ENCODE data around the gene OR6J1.
"Not testable (repeated sequence)": the region's sequence is repeated elsewhere in the genome, so short reads cannot be mapped to it uniquely, and the experiment has no call there.

The OR6J1 gene

DNA sequence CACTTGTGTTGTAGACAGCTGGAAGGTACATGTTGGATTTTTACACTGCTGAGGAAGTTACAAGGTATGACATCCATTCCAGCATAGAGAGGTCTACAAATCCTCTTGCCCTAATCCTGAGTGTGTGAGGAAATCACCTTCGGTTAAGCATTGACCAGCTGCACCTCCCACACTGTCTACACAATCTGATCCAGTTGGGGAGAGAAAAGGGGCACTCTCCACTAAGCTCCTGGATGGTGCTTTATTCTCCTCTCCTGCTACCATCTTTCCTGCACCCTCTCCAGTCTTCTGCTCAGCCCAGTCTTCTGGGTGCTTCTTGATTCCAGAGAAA is at the start of gene OR6J1:
OR6J1 (minus strand) TSS at position 48 of the 331 bp plus-strand sequence. CDS start 9,541 bp downstream, outside the sequence.
- no peak for DNase-seq (ENCODE audit: low spot score)

DNA sequence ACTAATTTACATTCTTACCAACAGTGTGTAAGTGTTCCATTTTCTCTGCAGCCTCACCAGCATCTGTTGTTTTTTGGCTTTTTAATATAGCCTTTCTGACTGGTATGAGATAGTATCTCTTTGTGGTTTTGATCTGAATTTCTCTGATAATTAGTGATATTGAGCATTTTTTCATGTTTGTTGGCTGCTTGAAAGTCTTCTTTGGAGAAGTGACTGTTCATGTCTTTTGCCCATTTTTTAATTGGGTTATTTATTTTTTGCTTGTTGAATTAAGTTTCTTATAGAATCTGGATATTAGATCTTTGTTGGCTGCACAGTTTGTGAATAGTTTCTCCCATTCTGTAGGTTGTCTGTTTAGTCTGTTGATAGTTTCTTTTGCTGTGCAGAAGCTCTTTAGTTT is 48.0 kb upstream of the OR6J1 start:
- DNase-seq (ENCODE audit: low spot score), result no peak

DNA sequence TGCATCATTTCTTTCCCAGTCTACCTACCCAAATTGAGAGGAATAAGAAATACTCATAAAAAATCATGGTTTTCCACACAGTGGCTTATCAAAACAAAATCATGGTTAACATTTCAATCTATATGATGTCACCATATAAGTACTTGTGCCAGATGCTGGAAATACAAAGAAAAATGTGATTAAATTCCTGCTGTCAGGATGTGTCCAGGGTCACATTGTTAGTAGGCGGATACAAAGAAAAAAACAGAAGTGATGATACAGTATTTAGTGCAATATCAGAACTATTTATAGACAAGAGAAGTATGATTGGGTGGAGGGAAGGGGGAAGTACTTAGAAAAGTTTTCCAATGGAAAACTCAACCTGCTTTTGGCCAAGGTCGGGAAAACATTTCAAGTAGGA is 47.0 kb upstream of the OR6J1 start:
- DNase-seq (ENCODE audit: low spot score), result no peak

DNA sequence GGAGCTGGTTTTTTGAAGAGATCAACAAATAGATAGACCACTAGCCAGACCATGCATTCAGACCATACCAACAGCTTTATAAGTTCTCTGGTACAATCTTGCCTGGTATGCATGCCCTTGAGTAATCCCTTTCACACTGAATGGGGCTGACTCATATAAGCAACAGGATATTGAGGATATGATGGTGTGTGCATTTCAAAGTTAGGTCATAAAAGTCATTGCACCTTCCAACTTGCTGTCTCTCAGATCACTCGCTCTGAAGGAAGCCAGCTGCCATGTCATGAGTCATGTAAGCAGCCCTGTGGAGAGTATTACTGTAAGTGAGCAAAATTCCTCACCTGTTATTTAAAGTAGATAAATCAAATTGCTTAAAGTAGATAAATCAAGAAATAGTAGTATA is 45.0 kb upstream of the OR6J1 start:
- DNase-seq (ENCODE audit: low spot score), result no peak

DNA sequence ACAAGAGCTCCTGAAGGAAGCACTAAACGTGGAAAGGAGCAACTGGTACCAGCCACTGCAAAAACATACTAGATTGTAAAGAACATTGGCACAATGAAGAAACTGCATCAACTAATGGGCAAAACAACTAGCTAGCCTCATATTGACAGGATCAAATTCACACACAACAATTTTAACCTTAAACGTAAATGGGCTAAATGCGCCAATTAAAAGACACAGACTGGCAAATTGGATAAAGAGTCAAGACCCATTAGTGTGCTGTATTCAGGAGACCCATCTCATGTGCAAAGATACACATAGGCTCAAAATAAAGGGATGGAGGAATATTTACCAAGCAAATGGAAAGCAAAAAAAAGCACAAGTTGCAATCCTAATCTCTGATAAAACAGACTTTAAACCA is 43.8 kb upstream of the OR6J1 start:
- DNase-seq (ENCODE audit: low spot score), result not testable (repeated sequence)

DNA sequence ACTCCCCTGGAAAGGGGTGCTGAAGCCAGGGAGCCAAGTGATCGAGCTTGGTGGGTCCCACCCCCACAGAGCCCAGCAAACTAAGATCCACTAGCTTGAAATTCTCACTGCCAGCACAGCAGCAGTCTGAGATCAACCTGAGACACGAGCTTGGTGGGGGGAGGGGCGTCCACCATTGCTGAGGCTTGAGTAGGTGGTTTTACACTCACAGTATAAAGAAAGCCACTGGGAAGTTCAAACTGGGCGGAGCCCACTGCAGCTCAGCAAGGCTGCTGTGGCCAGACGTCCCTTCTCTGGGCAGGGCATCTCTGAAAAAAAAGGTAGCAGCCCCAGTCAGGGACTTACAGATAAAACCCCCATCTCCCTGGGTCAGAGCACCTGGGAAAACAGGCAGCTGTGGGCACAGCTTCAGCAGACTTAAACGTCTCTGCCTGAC is 42.0 kb upstream of the OR6J1 start:
- not testable (repeated sequence) for DNase-seq (ENCODE audit: low spot score)

DNA sequence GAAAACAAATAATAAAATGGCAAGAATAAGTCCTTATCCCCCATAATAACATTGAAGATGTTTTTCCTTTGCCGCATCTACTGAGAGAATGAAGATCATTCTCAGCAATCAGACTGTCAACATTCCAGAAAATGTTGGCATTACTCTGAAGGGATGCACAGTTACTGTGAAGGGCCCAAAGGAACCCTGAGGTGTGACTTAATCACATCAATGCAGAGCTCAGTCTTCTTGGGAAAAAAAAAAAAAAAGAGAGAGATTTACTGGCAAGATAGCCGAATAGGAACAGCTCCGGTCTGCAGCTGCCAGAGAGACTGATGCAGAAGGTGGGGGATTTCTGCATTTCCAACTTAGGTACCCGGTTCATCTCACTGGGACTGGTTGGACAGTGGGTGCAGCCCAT is 41.3 kb upstream of the OR6J1 start:
- no peak for DNase-seq (ENCODE audit: low spot score)

DNA sequence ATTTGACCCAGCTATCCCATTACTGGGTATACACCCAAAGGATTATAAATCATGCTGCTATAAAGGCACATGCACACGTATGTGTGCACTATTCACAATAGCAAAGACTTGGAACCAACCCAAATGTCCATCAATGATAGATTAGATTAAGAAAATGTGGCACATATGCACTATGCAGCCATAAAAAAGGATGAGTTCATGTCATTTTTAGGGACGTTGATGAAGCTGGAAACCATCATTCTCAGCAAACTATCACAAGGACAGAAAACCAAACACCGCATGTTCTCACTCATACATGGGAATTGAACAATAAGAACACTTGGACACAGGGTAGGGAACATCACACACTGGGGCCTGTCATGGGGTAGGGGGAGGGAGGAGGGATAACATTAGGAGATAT is 39.3 kb upstream of the OR6J1 start:
- DNase-seq (ENCODE audit: low spot score), result not testable (repeated sequence)

DNA sequence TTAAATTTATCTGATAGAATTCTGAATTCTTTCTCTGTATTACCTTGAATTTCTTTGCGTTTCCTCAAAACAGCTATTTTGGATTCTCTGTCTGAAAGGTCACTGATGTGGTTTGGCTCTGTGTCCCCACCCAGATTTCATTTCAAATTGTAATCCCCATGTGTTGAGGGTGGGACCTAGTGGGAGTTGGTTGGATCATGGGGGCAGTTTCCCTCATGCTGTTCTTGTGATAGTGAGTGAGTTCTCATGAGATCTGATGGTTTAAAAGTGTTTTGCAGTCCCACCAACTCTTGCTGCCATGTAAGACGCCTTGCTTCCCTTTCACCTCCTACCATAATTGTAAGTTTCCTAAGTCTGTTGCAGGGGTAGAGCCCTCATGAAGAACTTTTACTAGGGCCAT is 34.1 kb upstream of the OR6J1 start:
- no peak for DNase-seq (ENCODE audit: low spot score)

DNA sequence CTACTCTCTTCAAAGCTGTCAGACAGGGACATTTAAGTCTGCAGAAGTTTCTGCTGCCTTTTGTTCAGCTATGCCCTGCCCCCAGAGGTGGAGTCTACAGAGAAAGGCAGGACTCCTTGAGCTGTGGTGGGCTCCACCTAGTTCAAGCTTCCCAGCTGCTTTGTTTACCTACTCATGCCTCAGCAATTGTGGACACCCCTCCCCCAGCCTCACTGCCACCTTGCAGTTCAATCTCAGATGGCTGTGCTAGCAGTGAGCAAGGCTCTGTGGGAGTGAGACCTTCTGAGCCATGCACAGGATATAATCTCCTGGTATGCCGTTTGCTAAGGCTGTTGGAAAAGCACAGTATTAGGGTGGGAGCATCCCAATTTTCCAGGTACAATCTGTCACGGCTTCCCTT is 33.4 kb upstream of the OR6J1 start:
- not testable (repeated sequence) for DNase-seq (ENCODE audit: low spot score)

DNA sequence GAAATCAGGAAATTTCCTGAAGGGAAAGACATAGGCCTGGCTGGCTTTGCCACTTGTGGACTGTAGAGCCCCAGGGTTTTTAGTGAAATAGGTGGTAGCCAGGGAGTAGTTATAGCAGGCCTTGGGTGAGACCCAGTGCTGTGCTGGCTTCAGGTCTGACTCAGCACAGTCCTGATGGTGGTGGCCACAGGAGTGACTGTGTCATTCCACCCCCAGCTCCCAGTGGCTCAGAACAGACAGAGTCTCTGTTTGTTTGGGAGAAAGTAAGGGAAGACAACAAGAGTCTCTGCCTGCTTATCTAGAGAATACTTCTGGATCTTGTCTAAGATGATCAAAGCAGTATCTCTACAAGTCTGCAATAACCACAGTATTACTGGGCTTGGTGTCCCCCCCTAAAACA is 27.5 kb upstream of the OR6J1 start:
- no peak for DNase-seq (ENCODE audit: low spot score)

DNA sequence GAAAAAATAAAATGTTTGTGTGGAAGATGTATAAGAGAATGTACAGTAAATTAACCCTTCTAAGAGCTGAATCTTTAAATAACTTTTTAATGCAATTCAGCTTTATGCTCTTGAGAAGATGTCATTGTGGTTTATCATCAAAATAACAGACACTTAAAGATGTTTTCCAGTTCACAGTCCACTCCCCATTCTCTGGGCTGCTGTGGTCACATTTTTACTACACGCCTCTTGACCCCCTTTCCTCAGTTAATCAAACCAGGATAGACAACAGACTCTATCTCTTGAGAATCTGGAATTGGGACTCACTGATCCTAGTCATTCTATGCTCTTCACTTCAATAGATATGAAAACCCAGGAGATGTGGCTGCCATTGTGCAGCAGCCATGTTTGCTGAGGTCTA is 24.7 kb upstream of the OR6J1 start:
- DNase-seq (ENCODE audit: low spot score), result no peak

DNA sequence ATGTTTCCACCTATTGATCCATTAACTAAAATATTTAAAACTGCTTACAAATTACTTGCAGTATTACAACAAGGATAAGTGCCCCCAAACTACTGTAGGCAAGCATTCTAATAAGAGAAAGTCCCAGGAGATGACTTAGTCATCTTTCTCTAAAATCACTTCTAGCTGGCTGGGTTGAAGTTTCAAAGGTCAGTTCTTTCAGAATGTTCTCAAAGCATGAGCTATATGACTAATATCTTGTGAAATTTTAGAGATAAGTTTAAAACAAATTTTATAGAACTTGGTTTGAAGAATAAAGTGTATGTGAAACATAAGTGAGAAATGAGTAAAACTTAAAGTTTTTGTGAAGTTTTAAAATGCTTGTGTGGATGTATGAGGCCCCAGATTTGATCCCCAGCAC is 24.3 kb upstream of the OR6J1 start:
- DNase-seq (ENCODE audit: low spot score), result no peak

DNA sequence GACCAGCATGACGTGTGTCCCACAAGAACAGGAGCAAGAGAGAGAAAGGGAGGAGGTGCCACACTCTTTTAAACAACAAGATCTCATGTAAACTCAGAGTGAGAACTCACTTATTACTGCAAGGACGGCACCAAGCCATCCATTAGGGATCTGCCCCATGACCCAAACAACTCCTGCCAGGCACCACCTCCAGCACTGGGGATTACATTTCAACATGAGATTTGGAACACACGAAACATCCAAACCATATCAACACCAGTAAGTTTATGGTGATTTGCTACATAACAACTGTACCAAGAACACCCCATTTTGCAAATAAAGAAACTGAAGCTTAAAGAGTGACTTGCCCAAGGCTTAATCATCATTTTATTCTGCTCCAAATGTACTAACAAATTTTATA is 23.7 kb upstream of the OR6J1 start:
- DNase-seq (ENCODE audit: low spot score), result no peak

DNA sequence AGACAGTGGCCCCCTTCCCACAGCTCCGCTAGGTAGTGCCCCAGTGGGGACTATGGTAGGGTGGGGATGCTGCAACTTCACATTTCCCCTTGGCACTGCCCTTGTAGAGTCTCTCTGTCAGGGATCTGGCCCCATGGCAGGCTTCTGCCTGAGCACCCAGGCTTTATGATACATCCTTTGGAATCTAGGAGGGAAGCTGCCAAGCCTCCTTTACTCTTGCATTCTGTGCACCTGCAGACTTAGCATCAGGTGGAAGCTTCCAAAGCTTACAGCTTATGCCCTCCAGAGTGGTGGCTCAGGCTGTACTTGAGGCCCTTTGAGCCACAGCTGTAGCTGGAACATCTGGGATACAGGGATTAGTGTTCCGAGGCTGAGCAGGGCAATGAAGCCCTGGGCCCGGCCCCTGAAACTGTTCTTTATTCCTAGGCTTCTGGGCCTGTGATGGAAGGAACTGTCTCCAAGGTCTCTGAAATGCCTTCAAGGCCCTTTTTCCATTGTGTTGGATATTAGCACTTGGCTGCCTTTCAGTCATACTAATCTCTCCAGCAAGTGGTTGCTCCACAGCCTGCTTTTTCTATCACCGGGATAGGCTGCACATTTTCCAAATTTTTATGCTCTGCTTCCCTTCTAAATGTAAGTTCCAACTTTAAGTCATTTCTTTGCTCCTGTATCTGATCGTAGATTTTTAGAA is 22.2 kb upstream of the OR6J1 start:
- DNase-seq (ENCODE audit: low spot score), result no peak

DNA sequence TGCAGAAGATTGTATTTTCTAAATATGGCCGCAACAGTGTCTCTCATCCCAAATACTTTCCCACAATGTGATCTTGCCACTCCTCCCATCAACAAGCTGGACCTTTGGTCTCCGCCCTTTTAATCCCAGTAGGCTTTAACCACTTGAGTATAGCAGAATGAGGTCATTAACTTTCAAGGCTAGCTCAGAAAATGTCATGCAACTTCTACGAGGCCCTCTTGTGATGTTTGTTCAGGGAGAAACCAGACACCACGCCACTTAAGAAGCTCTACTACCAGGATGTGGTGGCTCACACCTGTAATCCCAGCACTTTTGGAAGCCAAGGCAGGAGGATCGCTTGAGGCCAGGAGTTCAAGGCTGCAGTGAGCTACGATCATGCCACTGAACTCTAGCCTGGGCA is 20.1 kb upstream of the OR6J1 start:
- DNase-seq (ENCODE audit: low spot score), result no peak

DNA sequence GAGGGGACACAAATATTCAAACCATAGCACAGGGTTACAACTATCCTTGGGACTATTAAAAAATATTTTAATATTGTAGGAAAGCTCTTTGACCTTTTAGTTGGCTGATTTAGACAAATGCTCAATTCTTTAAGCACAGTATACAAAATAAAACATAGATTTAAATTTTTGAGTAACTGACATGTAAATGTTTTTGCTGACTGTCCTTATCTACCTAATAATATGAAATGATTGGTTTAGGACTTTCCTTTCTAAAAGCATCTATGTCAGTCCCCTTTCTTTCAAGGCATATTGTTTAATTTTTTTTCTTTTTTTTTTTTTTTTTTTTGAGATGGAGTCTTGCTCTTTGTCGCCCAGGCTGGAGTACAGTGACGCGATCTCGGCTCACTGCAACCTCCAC is 16.5 kb upstream of the OR6J1 start:
- no peak for DNase-seq (ENCODE audit: low spot score)

DNA sequence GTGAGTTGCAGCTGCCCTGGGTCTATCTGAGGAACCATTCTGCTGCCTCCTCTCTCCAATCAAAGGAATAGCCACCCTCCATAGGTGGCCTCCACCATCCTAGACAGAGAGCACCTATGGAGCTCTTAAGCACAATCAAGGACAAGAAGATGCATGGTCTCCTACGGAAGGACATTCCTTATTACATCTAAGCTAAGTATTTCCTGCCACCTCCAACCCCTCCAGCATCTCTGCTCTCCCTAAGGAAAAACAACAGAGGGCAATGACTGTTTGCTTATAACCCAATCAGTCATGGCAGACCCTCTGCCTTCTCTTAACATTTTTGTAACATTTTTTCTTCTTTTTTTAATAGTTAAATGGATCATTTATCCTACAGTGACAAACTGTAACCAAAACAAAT is 14.8 kb upstream of the OR6J1 start:
- no peak for DNase-seq (ENCODE audit: low spot score)

DNA sequence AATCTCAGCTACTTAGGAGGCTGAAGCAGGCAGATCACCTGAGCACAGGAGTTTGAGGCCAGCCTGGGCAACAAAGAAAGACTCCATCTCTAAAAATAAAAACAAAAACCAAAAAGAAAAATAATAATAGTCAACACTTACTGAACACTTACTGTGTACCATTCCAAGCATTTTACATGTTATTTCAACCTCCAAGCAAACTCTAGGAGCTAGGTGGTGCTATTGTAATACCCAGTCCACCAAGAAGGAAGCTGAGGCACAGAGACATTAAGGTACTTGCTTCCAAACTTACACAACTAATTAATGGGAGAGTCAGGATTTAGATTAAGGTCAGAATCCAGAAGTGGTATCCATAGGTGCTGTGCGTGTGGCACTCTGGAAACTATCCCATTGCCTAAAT is 13.7 kb upstream of the OR6J1 start:
- DNase-seq (ENCODE audit: low spot score), result peak; percentile 42

DNA sequence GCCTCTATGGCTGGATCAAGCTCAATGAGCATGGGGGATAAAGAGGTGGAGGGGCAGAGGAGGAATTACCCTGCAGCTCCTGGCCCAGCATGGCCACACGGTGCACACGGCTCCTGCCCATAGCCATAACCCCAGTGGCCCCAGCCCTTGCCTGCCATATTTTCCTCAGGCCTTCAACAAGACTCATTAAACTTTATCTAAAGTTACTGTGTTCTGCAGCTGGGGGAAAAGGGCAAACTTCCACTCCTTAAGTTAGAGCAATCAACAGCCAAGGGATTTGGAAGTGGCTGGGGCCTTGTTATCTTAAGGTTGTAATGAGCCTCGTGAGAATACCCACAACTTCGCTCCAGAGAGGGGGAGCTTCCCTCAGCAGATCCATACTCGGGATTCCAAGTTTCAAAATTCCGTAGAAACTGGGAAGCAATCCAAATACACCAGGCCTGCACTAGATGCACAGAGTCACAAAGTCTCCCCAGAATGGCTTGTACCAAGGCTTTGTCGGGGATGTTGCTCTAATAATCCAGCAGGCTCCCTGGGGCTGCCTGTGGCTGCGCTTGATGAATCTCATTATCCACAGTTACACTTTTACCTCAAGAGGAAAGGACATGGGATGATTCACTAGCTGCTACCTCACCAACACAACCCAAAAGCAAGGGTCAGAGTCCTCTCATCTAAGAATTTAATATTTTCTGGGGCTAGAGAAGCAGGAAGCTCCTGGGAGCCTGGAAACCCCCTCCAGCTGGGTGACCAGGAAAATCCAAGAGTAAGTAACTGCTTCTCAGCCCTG is 13.0 kb upstream of the OR6J1 start:
- no peak for DNase-seq (ENCODE audit: low spot score)

DNA sequence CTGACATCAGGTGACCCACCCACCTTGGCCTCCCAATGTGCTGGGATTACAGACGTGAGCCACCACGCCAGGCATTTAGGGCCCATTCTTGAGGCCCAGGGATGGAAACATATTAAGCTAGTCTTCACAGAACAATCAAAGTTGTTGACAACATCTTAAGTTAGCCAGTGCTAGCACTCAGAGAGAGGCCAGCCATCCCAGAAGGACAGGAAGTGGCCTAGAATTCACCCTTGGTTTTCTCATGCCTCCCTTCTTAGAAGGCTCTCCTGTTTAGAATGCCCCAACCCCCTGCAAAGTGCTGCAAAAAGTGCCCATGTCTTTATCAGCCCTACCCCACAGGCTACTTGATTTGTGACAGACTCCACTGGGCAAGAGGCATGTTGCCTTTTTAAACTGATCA is 12.1 kb upstream of the OR6J1 start:
- no peak for DNase-seq (ENCODE audit: low spot score)

DNA sequence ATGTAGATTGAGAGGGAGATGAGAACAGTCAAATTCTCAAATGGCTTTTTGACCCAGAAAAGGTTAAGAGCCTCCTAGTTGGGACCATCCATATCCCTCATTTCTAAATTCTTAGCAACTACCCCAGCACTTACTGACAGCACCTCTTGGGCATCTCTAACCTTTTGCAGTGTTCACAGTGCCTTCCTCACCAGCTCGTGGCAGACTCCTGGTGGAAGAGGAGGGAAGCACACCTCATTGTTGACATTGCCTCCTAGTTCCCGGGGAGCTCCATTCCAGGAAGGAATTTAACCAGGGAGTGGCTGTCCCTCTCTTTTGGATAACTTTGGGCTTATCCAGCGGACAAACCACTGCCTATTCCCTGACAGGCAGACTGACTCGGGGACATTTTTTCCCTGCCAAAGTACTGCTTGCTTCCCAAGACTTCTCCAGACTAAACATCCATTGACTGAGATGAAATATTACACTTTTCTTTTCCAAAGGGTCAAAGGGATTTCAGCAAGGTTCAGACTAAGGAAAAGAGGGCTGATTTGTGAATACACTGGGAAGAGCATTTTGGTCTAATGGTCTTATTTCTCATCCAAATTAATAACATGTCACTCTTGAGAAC is 9.0 kb upstream of the OR6J1 start:
- DNase-seq (ENCODE audit: low spot score), result peak; percentile 65

DNA sequence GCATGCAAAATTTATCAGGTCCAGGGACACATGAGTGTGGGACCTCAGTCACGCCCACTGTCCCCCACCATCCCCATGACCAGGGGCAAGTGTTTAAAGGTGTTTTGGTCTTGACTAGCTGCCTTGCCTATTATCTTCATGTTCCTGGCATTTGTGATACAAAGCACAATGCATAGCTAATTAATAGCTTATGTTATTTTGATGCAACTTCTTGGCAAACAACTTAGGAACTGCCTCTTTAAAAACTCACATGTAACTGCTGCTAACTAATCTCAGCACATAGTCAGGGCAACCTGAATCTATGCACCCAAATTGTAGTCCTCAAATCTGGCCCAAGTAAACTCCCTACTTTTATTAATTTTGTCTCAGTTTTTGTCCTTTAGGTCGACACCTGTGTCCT is 7.4 kb upstream of the OR6J1 start:
- no peak for DNase-seq (ENCODE audit: low spot score)
